ENCODE results near the gene ZFP57. TPM values are rescaled to one million over a fixed set of nuclear protein-coding genes. Genes with fewer than 3 reads are reported as not detected.
"Not testable (repeated sequence)": the region's sequence is repeated elsewhere in the genome, so short reads cannot be mapped to it uniquely, and the experiment has no call there.

ZFP57 gene
- total RNA-seq, 1 donor from 2014 or later: 1.6 TPM

- FAIRE-seq: no peak
- peaks cover 3% of the 10 kb centered on the region for H3K27me3 ChIP-seq (ENCODE audit: control insufficient read depth, insufficient read depth, low read length)
- H3K4me3 ChIP-seq (ENCODE audit: low read depth, low read length): no peak overlapping the region
- DNase-seq (ENCODE audit: low read depth): no peak
- TF ChIP-seq CTCF (IDR thresholded peaks at IDR 0.05; ENCODE audit: insufficient read depth, low read length, severe bottlenecking): no peak
- H3K36me3 ChIP-seq (ENCODE audit: control insufficient read depth, insufficient read depth, low read length): no peaks in the 10 kb centered on the region
Measured at GRCh38 chr6:29666826-29667130, 14.2 kb downstream of the ZFP57 start.

GRCh38 chr6:29665942-29666825 is 14.8 kb downstream of the ZFP57 start:
- H3K36me3 ChIP-seq (ENCODE audit: control insufficient read depth, insufficient read depth, low read length): no peaks in the 10 kb centered on the region
- FAIRE-seq (no peak), DNase-seq (ENCODE audit: low read depth) (no peak)
- H3K4me3 ChIP-seq (ENCODE audit: low read depth, low read length): no peak overlapping the region
- no peak for TF ChIP-seq CTCF (IDR thresholded peaks at IDR 0.05; ENCODE audit: insufficient read depth, low read length, severe bottlenecking)
- H3K27me3 ChIP-seq (ENCODE audit: control insufficient read depth, insufficient read depth, low read length): peaks cover 3% of the 10 kb centered on the region

- no peak for FAIRE-seq
- Histone ChIP-seq H3K27me3 (ENCODE audit: control insufficient read depth, insufficient read depth, low read length) (no peaks in the 10 kb centered on the region), H3K4me3 (ENCODE audit: low read depth, low read length) (no peak overlapping the region)
Measured at GRCh38 chr6:29663300-29664042, 17.5 kb downstream of the ZFP57 start.

GRCh38 chr6:29661502-29662141 is 19.3 kb downstream of the ZFP57 start:
- H3K27me3 ChIP-seq (ENCODE audit: control insufficient read depth, insufficient read depth, low read length); FAIRE-seq; H3K4me3 ChIP-seq (ENCODE audit: low read depth, low read length); H3K36me3 ChIP-seq (ENCODE audit: control insufficient read depth, insufficient read depth, low read length): not testable (repeated sequence)
- DNase-seq (ENCODE audit: low read depth): peak; percentile 61

More at GRCh38 chr6:29663300-29664042, 17.5 kb downstream of the ZFP57 start:
- no peak for DNase-seq (ENCODE audit: low read depth)
- no peak for TF ChIP-seq CTCF (IDR thresholded peaks at IDR 0.05; ENCODE audit: insufficient read depth, low read length, severe bottlenecking)
- H3K36me3 ChIP-seq (ENCODE audit: control insufficient read depth, insufficient read depth, low read length): no peaks in the 10 kb centered on the region

- DNase-seq (ENCODE audit: low read depth) (no peak), FAIRE-seq (no peak)
- TF ChIP-seq CTCF (IDR thresholded peaks at IDR 0.05; ENCODE audit: insufficient read depth, low read length, severe bottlenecking): no peak
- H3K36me3 ChIP-seq (ENCODE audit: control insufficient read depth, insufficient read depth, low read length): no peaks in the 10 kb centered on the region
- H3K27me3 ChIP-seq (ENCODE audit: control insufficient read depth, insufficient read depth, low read length): peaks cover 2% of the 10 kb centered on the region
- no peak overlapping the region for H3K4me3 ChIP-seq (ENCODE audit: low read depth, low read length)
Measured at GRCh38 chr6:29661071-29661470, 19.9 kb downstream of the ZFP57 start.

GRCh38 chr6:29656798-29657197 is 24.2 kb downstream of the ZFP57 start, which contains the start of gene MOG:
MOG (plus strand) TSS chr6:29657092; CDS start chr6:29657210, 118 bp downstream.
- no peak for TF ChIP-seq CTCF (IDR thresholded peaks at IDR 0.05; ENCODE audit: insufficient read depth, low read length, severe bottlenecking)
- peaks cover 2% of the 10 kb centered on the region for H3K27me3 ChIP-seq (ENCODE audit: control insufficient read depth, insufficient read depth, low read length)
- H3K36me3 ChIP-seq (ENCODE audit: control insufficient read depth, insufficient read depth, low read length): no peaks in the 10 kb centered on the region
- DNase-seq (ENCODE audit: low read depth) (no peak), FAIRE-seq (no peak)
- no peak within 1 kb of the TSS for H3K4me3 ChIP-seq (ENCODE audit: low read depth, low read length)
